Smooth muscle cell of bladder (primary cell): ENCODE data around the gene SLC16A1. TPM values are rescaled to one million over a fixed set of nuclear protein-coding genes. Genes with fewer than 3 reads are reported as not detected.

ENCODE experiments used
- total RNA-seq: library from RNA; depleted of rRNA; stranded (reverse); fragments of >200 nt; gene quantifications from 2 replicates; pipeline ENCODE4 v1.2.3, GENCODE V29; 2014

SLC16A1 gene
- 80.1 and 120 TPM in 2 replicates for total RNA-seq

GRCh38 chr1:112955773-112956543, at the start of gene SLC16A1:
Gene SLC16A1 (minus strand): TSS chr1:112956196. CDS start chr1:112929308, 26,888 bp downstream.

Other genes with a start within 250 kb of the SLC16A1 start
- gene RHOC, start 249.1 kb downstream of the SLC16A1 start, total RNA-seq, result 406 and 465 TPM in 2 replicates
- gene PPM1J, start 240.9 kb downstream of the SLC16A1 start, total RNA-seq, result 0.55 and 0.57 TPM in 2 replicates
- gene LRIG2, start 117.0 kb upstream of the SLC16A1 start, total RNA-seq, result 8.2 and 9.5 TPM in 2 replicates